GM19438 (cell line): ENCODE data around the gene FUNDC1.
"Not testable (repeated sequence)": the region's sequence is repeated elsewhere in the genome, so short reads cannot be mapped to it uniquely, and the experiment has no call there.

Experiments
- ATAC-seq: cut with Tn5 transposase; IDR thresholded peaks from one replicate; pipeline ENCODE4 v1.9.1; 2021; ENCODE audit warnings: low read depth; ENCODE audit not compliant: unreplicated experiment

Gene FUNDC1

GRCh38 chrX:44542567-44543325, at the start of gene FUNDC1:
FUNDC1 (minus strand) TSS chrX:44542859; CDS start chrX:44542832, 27 bp downstream.
- peak; percentile 95 for ATAC-seq

GRCh38 chrX:44585866-44586265, 43.2 kb upstream of the FUNDC1 start:
- no peak for ATAC-seq

- no peak for ATAC-seq
Measured at GRCh38 chrX:44580466-44580865, 37.8 kb upstream of the FUNDC1 start.

GRCh38 chrX:44572340-44572938, 29.8 kb upstream of the FUNDC1 start:
- no peak for ATAC-seq

- no peak for ATAC-seq
Measured at GRCh38 chrX:44570522-44570921, 27.9 kb upstream of the FUNDC1 start.

- no peak for ATAC-seq
Measured at GRCh38 chrX:44569122-44569521, 26.5 kb upstream of the FUNDC1 start.

- no peak for ATAC-seq
Measured at GRCh38 chrX:44568196-44568595, 25.5 kb upstream of the FUNDC1 start.

GRCh38 chrX:44561896-44562295, 19.2 kb upstream of the FUNDC1 start:
- not testable (repeated sequence) for ATAC-seq

- no peak for ATAC-seq
Measured at GRCh38 chrX:44550563-44550962, 7.9 kb upstream of the FUNDC1 start.

GRCh38 chrX:44545454-44545853, 2.8 kb upstream of the FUNDC1 start:
- ATAC-seq = not testable (repeated sequence)

GRCh38 chrX:44544036-44544435, 1.4 kb upstream of the FUNDC1 start:
- ATAC-seq = no peak

GRCh38 chrX:44536198-44536597, 6.5 kb downstream of the FUNDC1 start:
- no peak for ATAC-seq

GRCh38 chrX:44529310-44529709, 13.3 kb downstream of the FUNDC1 start:
- no peak for ATAC-seq

GRCh38 chrX:44514272-44514671, 28.4 kb downstream of the FUNDC1 start:
- ATAC-seq = no peak

GRCh38 chrX:44507292-44507691, 35.4 kb downstream of the FUNDC1 start:
- ATAC-seq = no peak

GRCh38 chrX:44506678-44507077, 36.0 kb downstream of the FUNDC1 start:
- ATAC-seq = no peak

- ATAC-seq = no peak
Measured at GRCh38 chrX:44503560-44503959, 39.1 kb downstream of the FUNDC1 start.

GRCh38 chrX:44495091-44495490, 47.6 kb downstream of the FUNDC1 start:
- no peak for ATAC-seq

GRCh38 chrX:44494357-44494756, 48.3 kb downstream of the FUNDC1 start:
- ATAC-seq = no peak

- no peak for ATAC-seq
Measured at GRCh38 chrX:44489515-44489914, 53.1 kb downstream of the FUNDC1 start.

GRCh38 chrX:44484607-44485146, 58.0 kb downstream of the FUNDC1 start:
- no peak for ATAC-seq
